DMS 273 treated with DMSO at 0.1 percent for 48 hours (cell line): ENCODE measurements around the gene DNMT3A.

Source experiments
- DNase-seq: peaks from one replicate; lab custom pipeline; 2025; lab: John Stamatoyannopoulos, UW

The DNMT3A gene

GRCh38 chr2:25324905-25325592, 16.7 kb downstream of the DNMT3A start:
- DNase-seq, result no peak

- no peak for DNase-seq
Measured at GRCh38 chr2:25324251-25324650, 17.5 kb downstream of the DNMT3A start.

GRCh38 chr2:25323610-25324189, 18.0 kb downstream of the DNMT3A start:
- DNase-seq, result no peak

GRCh38 chr2:25323042-25323514, 18.6 kb downstream of the DNMT3A start:
- no peak for DNase-seq

- DNase-seq, result no peak
Measured at GRCh38 chr2:25322312-25322711, 19.4 kb downstream of the DNMT3A start.

- no peak for DNase-seq
Measured at GRCh38 chr2:25320077-25320476, 21.6 kb downstream of the DNMT3A start.

GRCh38 chr2:25316101-25316500, 25.6 kb downstream of the DNMT3A start:
- no peak for DNase-seq

GRCh38 chr2:25315316-25315680, 26.4 kb downstream of the DNMT3A start:
- DNase-seq, result no peak

GRCh38 chr2:25314514-25315315, 27.0 kb downstream of the DNMT3A start:
- no peak for DNase-seq

- no peak for DNase-seq
Measured at GRCh38 chr2:25313711-25314513, 27.8 kb downstream of the DNMT3A start.

GRCh38 chr2:25312958-25313710, 28.6 kb downstream of the DNMT3A start:
- no peak for DNase-seq

- DNase-seq, result no peak
Measured at GRCh38 chr2:25311865-25312575, 29.7 kb downstream of the DNMT3A start.

- peak; percentile 72 for DNase-seq
Measured at GRCh38 chr2:25310965-25311864, 30.5 kb downstream of the DNMT3A start.

- DNase-seq, result no peak
Measured at GRCh38 chr2:25310709-25310964, 31.1 kb downstream of the DNMT3A start.

GRCh38 chr2:25309402-25309801, 32.3 kb downstream of the DNMT3A start:
- no peak for DNase-seq

- no peak for DNase-seq
Measured at GRCh38 chr2:25308599-25308998, 33.1 kb downstream of the DNMT3A start.

- DNase-seq, result no peak
Measured at GRCh38 chr2:25307949-25308557, 33.7 kb downstream of the DNMT3A start.

- DNase-seq, result no peak
Measured at GRCh38 chr2:25306777-25307368, 34.9 kb downstream of the DNMT3A start.

- peak; percentile 86 for DNase-seq
Measured at GRCh38 chr2:25305775-25306174, 36.0 kb downstream of the DNMT3A start.
